ENCODE results near the gene LIN54. TPM values are rescaled to one million over a fixed set of nuclear protein-coding genes. Genes with fewer than 3 reads are reported as not detected.

The LIN54 gene
- total and polyA plus RNA-seq, 2 of the 13 experiments (the other 11 are each of a cell fraction or from before 2014, with no cell fraction given): 25.2 to 32.9 TPM

- no peak overlapping the region for H3K9ac ChIP-seq (ENCODE audit: insufficient read depth, low read depth, low read length)
- peaks cover 27% of the 10 kb centered on the region for H3K79me2 ChIP-seq (ENCODE audit: insufficient read depth, low read length)
- ATAC-seq (no peak), DNase-seq (ENCODE audit: low spot score) (no peak), FAIRE-seq (no peak)
- peaks cover 1 to 7% of the 10 kb centered on the region in 2 experiments for H3K36me3 ChIP-seq (replicated peaks in 1 of 2; ENCODE audit: control insufficient read depth in 1 of 2, insufficient read depth in 2 of 2, low read length in 2 of 2)
- in situ Hi-C loops (cut with HindIII; ENCODE audit: extremely low pct_ligation_motif_present, low pct_unique_long_range_greater_than_20kb): no loop called here
- peaks cover 14% of the 10 kb centered on the region for H3K4me1 ChIP-seq (ENCODE audit: insufficient read depth, low read length)
- no peaks in the 10 kb centered on the region; a peak in 1 of 5 replicates for H3K27me3 ChIP-seq (ENCODE audit: control insufficient read depth in 1 of 2, insufficient read depth in 2 of 2, low read length in 2 of 2)
- no peak overlapping the region for H3K4me3 ChIP-seq (replicated peaks in 1 of 3; ENCODE audit: insufficient read depth in 1 of 3, low read depth in 2 of 3, low read length in 3 of 3)
- ChIA-PET POLR2A (no interaction called here), CTCF (ENCODE audit: low intra/inter-chr PET ratio, low total read pairs) (no interaction called here)
- no peak overlapping the region for H3K27ac ChIP-seq (ENCODE audit: extremely low read length, insufficient read depth, low read length)
- no peak overlapping the region for H2AFZ ChIP-seq (ENCODE audit: low read length)
- H3K4me2 ChIP-seq (ENCODE audit: low read depth, low read length): no peak overlapping the region
- H4K20me1 ChIP-seq (ENCODE audit: insufficient read depth, low read length): no peaks in the 10 kb centered on the region
- TF ChIP-seq ZNF350 (CRISPR knock-in tag; IDR thresholded peaks at IDR 0.05; ENCODE audit: borderline replicate concordance, low read depth): no peak
- TF ChIP-seq, protein P1, sequence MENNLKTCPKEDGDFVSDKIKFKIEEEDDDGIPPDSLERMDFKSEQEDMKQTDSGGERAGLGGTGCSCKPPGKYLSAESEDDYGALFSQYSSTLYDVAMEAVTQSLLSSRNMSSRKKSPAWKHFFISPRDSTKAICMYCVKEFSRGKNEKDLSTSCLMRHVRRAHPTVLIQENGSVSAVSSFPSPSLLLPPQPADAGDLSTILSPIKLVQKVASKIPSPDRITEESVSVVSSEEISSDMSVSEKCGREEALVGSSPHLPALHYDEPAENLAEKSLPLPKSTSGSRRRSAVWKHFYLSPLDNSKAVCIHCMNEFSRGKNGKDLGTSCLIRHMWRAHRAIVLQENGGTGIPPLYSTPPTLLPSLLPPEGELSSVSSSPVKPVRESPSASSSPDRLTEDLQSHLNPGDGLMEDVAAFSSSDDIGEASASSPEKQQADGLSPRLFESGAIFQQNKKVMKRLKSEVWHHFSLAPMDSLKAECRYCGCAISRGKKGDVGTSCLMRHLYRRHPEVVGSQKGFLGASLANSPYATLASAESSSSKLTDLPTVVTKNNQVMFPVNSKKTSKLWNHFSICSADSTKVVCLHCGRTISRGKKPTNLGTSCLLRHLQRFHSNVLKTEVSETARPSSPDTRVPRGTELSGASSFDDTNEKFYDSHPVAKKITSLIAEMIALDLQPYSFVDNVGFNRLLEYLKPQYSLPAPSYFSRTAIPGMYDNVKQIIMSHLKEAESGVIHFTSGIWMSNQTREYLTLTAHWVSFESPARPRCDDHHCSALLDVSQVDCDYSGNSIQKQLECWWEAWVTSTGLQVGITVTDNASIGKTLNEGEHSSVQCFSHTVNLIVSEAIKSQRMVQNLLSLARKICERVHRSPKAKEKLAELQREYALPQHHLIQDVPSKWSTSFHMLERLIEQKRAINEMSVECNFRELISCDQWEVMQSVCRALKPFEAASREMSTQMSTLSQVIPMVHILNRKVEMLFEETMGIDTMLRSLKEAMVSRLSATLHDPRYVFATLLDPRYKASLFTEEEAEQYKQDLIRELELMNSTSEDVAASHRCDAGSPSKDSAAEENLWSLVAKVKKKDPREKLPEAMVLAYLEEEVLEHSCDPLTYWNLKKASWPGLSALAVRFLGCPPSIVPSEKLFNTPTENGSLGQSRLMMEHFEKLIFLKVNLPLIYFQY (CRISPR knock-in tag; IDR thresholded peaks at IDR 0.05; ENCODE audit: borderline replicate concordance): no peak
- TF ChIP-seq MED8 (CRISPR knock-in tag; IDR thresholded peaks at IDR 0.05; ENCODE audit: insufficient replicate concordance): no peak
- no peak for TF ChIP-seq SOX5 (CRISPR knock-in tag; IDR thresholded peaks at IDR 0.05; ENCODE audit: borderline replicate concordance)
- no peak for TF ChIP-seq DR1 (CRISPR knock-in tag; IDR thresholded peaks at IDR 0.05)
- no peak for TF ChIP-seq LBX2 (CRISPR knock-in tag; IDR thresholded peaks at IDR 0.05; ENCODE audit: borderline replicate concordance)
- no peak for TF ChIP-seq ZKSCAN8 (CRISPR knock-in tag; IDR thresholded peaks at IDR 0.05; ENCODE audit: borderline replicate concordance)
- no peak for TF ChIP-seq GTF2F1 (IDR thresholded peaks at IDR 0.05; ENCODE audit: low read length)
- TF ChIP-seq JARID2 (CRISPR knock-in tag; IDR thresholded peaks at IDR 0.05; ENCODE audit: insufficient replicate concordance): no peak
- TF ChIP-seq, protein P2, sequence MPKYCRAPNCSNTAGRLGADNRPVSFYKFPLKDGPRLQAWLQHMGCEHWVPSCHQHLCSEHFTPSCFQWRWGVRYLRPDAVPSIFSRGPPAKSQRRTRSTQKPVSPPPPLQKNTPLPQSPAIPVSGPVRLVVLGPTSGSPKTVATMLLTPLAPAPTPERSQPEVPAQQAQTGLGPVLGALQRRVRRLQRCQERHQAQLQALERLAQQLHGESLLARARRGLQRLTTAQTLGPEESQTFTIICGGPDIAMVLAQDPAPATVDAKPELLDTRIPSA (CRISPR knock-in tag; IDR thresholded peaks at IDR 0.05; ENCODE audit: borderline replicate concordance): no peak
- TF ChIP-seq POLR2A (IDR thresholded peaks at IDR 0.05; ENCODE audit: insufficient read depth in 1 of 2, low read depth in 2 of 2, low read length in 2 of 2): no peak
- no peak for TF ChIP-seq ZNF296 (CRISPR knock-in tag; conservative IDR thresholded peaks at IDR 0.05)
- H3K9me3 ChIP-seq (ENCODE audit: low read length): no peaks in the 10 kb centered on the region
- no TSS peak for BruUV-seq (replicated peaks)
- WGBS (ENCODE audit: low lambda C conversion rate): 94% methylated on average over 2 of the region's 2 CpGs
- intact Hi-C loops (cut with micrococcal nuclease; ENCODE audit: unreplicated experiment): no loop called here
Measured at GRCh38 chr4:82905205-82905604, 105.4 kb downstream of the LIN54 start.
